ENCODE measurements around the gene OR2V1.
"Not testable (repeated sequence)": the region's sequence is repeated elsewhere in the genome, so short reads cannot be mapped to it uniquely, and the experiment has no call there.

Gene OR2V1

GRCh38 chr5:181129601-181130000, 1.4 kb downstream of the OR2V1 start:
- no peak for DNase-seq (ENCODE audit: low read depth in 2 of 2, low spot score in 1 of 2)

- no peak for DNase-seq (ENCODE audit: low read depth in 2 of 2, low spot score in 1 of 2)
These were observed 2.9 kb downstream of the OR2V1 start for GRCh38 chr5:181127907-181128626.

GRCh38 chr5:181127456-181127855, 3.5 kb downstream of the OR2V1 start:
- DNase-seq (ENCODE audit: low read depth in 2 of 2, low spot score in 1 of 2): no peak

- DNase-seq (ENCODE audit: low read depth in 2 of 2, low spot score in 1 of 2): no peak
These were observed 4.1 kb downstream of the OR2V1 start for GRCh38 chr5:181126841-181127240.

- DNase-seq (ENCODE audit: low read depth in 2 of 2, low spot score in 1 of 2): no peak
These were observed 6.4 kb downstream of the OR2V1 start for GRCh38 chr5:181124526-181124925.

- DNase-seq (ENCODE audit: low read depth in 2 of 2, low spot score in 1 of 2): no peak
These were observed 9.1 kb downstream of the OR2V1 start for GRCh38 chr5:181121675-181122561.

GRCh38 chr5:181120761-181121160, 10.2 kb downstream of the OR2V1 start:
- DNase-seq (ENCODE audit: low read depth in 2 of 2, low spot score in 1 of 2): no peak

GRCh38 chr5:181120306-181120705, 10.7 kb downstream of the OR2V1 start:
- no peak for DNase-seq (ENCODE audit: low read depth in 2 of 2, low spot score in 1 of 2)

GRCh38 chr5:181119105-181119504, 11.9 kb downstream of the OR2V1 start:
- no peak for DNase-seq (ENCODE audit: low read depth in 2 of 2, low spot score in 1 of 2)

- DNase-seq (ENCODE audit: low read depth in 2 of 2, low spot score in 1 of 2): no peak
These were observed 12.6 kb downstream of the OR2V1 start for GRCh38 chr5:181118369-181118768.

- no peak for DNase-seq (ENCODE audit: low read depth in 2 of 2, low spot score in 1 of 2)
These were observed 15.9 kb downstream of the OR2V1 start for GRCh38 chr5:181114844-181115778.

- no peak for DNase-seq (ENCODE audit: low read depth in 2 of 2, low spot score in 1 of 2)
These were observed 16.6 kb downstream of the OR2V1 start for GRCh38 chr5:181114284-181114843.

- not testable (repeated sequence) for DNase-seq (ENCODE audit: low read depth in 2 of 2, low spot score in 1 of 2)
These were observed 17.4 kb downstream of the OR2V1 start for GRCh38 chr5:181113572-181113971.

GRCh38 chr5:181112476-181112875, 18.5 kb downstream of the OR2V1 start:
- no peak for DNase-seq (ENCODE audit: low read depth in 2 of 2, low spot score in 1 of 2)

GRCh38 chr5:181111010-181111409, 20.0 kb downstream of the OR2V1 start:
- no peak for DNase-seq (ENCODE audit: low read depth in 2 of 2, low spot score in 1 of 2)

- DNase-seq (ENCODE audit: low read depth in 2 of 2, low spot score in 1 of 2): no peak
These were observed 21.4 kb downstream of the OR2V1 start for GRCh38 chr5:181109489-181110013.

GRCh38 chr5:181108578-181109165, 22.3 kb downstream of the OR2V1 start:
- DNase-seq (ENCODE audit: low read depth in 2 of 2, low spot score in 1 of 2): no peak

- DNase-seq (ENCODE audit: low read depth in 2 of 2, low spot score in 1 of 2): no peak
These were observed 23.3 kb downstream of the OR2V1 start for GRCh38 chr5:181107699-181108098.

GRCh38 chr5:181105391-181106025, 25.5 kb downstream of the OR2V1 start:
- DNase-seq (ENCODE audit: low read depth in 2 of 2, low spot score in 1 of 2): no peak
